Stimulated activated CD4-positive, alpha-beta T cell treated with anti-CD3 and anti-CD28 coated beads, Interleukin-15, amount 100 ng/mL, for 24 hours (primary cell): ENCODE results near the gene SIK3.
A peak's percentile ranks its signal among the peaks of the same experiment; 100 is the strongest.

Experiments used
- DNase-seq: peaks from one replicate; pipeline ENCODE4 v3.0.0-alpha.2; 2020

Gene SIK3

GRCh38 chr11:116885951-116886655 is 212.1 kb downstream of the SIK3 start:
- no peak for DNase-seq

- peak; percentile 14 for DNase-seq
Observed at GRCh38 chr11:116882386-116882785, 215.8 kb downstream of the SIK3 start.

- no peak for DNase-seq
Observed at GRCh38 chr11:116881143-116881542, 217.1 kb downstream of the SIK3 start.

GRCh38 chr11:116879800-116880625 is 218.2 kb downstream of the SIK3 start:
- peak; percentile 11 for DNase-seq

DNA sequence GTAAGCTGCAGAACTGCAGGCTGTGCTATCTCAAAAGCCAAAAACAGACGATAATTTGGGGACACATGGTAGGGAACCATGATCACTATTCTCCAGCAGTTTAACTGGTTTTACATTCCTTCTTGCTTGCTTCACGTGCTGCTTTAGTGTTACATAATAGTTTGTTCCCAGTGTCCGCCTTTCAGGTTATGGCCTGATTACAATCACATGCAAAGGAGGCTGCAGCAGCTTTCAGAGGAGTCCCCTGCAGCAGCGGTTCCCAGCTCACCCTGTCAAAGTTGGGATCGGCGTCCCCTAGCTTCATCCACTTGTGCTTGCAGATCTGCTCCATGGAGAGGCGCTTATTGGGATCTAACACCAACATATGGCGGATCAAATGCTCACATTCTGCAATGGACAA is 221.6 kb downstream of the SIK3 start:
- DNase-seq = no peak

DNA sequence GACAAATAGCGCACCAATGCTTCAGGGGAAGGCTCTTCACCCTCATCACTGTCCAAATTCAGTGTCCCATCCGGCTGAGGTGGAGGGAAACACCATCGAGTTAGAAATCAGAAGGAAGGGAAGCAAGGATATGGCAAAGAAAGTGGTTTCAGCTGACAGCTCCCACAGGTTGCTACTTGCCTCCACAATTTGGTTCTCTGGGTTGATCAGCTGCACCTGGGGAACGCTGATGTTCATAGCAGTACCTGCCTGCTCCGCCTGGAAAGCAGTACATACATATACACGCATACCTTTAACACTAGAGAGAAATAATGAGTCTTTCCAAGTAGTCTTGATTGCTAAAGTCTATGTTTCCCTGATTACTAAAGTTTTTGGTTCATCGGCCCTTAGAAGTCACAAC is 223.0 kb downstream of the SIK3 start:
- DNase-seq = no peak

DNA sequence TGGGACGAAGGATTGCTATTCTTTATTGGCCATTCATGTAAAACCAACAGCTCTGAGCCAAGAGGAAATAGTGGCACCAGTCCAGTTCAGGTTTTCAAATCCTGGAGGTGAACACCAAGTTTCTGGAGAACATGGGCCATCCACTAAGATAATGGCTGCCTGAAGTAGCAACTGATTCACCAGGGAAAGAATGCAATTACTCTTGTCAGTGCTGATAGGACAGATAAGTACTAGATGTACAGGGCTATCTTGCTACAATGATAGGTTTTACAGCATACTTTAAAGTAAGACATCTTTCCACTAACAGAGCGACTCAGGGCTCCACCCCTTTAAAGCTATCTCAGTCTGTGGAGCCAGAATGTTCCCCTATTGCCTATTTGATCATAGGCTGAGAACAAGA is 224.0 kb downstream of the SIK3 start:
- DNase-seq = no peak

DNA sequence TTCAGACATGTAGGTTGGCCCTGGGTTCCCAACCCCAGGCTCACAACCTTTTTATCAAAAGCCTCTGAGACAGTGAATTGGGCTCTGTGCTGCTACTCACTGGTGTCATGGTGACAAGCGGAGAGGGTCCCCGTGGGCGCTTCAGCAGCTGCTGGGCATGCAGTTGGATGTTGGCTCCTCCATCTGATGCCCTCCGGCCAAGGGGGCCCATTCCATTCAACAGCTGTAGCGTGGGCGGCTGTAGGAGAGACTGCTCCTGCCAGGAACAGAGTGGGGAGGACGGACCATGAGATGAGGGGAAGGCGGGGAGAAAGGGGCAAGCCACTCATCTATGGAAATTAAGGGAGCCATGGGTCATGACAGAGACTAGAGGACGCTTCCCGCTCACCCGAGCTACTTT is 224.8 kb downstream of the SIK3 start:
- no peak for DNase-seq

DNA sequence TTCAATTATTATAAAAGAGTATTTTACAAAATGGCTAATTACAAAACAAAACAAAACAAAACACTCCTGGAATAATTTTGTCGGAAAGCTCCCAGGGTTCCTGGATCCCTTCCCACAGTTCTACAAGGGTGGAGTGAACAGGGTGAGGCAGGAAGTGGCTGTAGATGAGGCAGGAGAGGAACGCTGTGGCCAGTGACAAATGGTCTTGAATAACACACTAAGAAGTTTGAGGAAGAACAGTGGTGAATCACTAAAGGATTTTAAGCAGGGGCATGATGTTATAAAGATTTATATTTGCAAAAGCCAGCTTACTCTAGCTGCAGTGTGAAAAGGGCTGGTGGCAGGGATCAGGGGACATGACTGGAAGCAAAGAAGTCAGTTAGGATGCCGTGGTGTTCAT is 227.0 kb downstream of the SIK3 start:
- DNase-seq = no peak

GRCh38 chr11:116870054-116870453 is 228.2 kb downstream of the SIK3 start:
- no peak for DNase-seq

- no peak for DNase-seq
Observed at GRCh38 chr11:116869610-116870009, 228.6 kb downstream of the SIK3 start.

DNA sequence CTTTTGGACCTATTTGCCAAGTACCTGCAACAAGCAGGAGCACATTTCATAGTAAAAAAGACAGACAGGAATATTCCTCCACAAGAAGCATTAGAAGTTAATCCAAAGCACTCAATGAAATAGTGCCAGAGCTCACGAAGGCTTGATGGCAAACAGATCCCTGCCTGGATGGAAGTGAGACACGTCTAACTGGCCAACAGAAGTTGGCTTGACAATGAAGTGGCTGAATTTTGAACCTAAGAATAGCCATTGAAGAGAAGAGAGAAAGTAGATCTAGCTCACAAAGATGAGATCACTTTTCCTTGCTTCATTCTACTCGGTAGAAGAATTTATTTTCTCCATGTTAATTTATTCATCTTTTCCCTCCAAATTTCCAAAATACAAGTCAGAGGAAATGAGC is 230.2 kb downstream of the SIK3 start:
- no peak for DNase-seq

GRCh38 chr11:116867619-116868018 is 230.6 kb downstream of the SIK3 start:
- no peak for DNase-seq

DNA sequence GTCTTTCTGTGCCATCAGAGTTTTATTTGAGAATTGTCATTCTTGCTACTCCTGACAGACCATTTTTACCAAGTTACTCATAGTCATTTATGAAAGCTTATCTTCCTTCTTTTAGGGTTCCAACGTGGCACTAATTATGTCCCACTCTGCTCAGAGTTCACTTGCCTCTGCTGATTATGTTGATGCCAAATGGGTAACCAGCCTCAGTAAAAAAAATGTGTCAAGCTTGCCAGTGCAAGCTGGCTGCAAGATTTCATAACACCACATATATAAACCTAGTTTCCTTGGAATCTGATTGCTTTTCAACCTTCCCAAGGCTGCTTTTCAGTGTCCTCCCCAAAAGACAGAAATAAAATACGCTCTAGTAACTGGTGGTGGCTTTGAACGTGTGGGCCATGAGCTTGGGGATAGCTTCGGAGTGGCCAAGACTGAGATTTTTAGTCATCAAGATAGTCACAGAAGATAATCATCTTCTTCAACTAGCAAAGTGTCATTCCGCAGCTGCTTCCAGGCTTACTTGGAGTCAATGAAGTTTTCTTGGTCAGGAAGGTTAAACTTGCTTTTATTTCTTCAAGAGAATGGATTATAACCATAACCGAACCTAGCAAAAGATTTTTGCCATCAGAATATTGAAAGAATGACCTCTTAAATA is 231.3 kb downstream of the SIK3 start:
- no peak for DNase-seq

DNA sequence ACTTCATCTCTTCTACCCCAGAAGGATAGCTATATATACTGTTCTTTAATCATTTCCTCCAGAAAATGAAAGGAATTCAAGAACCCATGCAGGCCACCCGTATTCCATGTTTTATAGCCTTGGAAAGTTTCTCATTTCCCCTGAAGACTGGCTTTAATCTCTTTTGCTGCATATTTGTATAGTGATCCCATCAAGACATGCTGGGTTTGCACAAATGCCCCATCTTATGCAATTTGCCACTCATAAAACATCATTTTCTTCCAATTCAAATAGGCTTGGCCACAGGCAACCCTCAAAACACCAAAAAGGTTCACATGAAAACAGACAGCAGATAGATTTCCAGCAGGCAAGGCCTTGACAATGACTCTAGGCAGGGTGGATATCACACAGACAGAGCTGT is 232.5 kb downstream of the SIK3 start:
- DNase-seq = no peak

- no peak for DNase-seq
Observed at GRCh38 chr11:116864531-116864930, 233.7 kb downstream of the SIK3 start.

DNA sequence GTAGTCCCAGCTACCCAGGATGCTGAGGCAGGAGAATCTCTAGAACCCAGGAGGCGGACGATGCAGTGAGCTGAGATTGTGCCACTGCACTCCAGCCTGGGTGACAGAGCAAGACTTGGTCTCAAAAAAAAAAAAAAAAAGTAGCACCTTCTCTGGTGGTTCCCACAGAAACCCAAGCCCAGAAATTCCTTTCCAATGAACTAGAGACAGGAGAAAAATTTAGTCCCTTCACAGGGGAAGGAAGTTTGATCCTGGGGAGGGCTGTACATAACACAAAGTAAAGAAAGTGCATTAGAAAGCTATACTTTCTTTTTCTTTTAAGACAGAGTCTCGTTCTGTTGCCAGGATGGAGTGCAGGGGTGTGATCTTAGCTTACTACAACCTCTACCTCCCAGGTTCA is 235.3 kb downstream of the SIK3 start:
- DNase-seq = no peak

DNA sequence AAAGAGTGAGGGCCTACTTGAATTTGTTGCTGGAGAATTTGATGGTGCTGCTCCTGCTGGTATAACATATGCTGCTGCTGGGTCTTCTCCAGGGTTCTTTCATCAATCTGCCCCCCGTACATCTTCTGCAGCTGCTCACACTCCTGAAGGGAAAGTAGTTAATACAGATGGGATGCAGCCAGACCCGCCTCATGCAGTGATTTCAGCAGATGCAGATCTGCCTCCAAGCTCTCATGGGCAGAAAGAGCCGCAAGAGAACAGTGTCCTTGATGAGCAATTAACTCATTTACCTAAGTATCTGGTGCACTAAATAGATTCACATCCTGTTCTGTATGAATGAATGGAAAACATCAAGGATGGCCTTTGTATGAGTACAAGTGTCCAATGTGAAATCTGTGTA is 236.0 kb downstream of the SIK3 start:
- DNase-seq = no peak

GRCh38 chr11:116861539-116861938 is 236.7 kb downstream of the SIK3 start:
- no peak for DNase-seq

DNA sequence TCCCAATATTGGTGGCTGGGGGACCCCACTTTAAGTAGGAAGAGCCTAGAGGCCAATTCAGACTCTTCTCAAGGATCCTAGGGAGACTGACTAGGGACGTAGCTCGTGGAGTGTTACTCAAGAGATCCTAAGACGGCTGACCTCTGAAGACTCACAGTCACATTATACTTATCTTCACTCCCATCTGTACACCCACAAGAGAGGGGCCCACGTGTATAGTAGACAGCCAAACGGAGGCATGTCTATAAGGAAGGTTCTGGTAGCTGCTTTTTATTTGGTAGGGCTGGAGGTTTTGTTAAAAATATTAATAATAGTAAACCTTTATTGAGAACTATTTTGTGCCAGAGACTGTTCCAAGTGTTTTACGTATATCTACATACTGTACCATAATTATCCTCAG is 237.9 kb downstream of the SIK3 start:
- DNase-seq = no peak

DNA sequence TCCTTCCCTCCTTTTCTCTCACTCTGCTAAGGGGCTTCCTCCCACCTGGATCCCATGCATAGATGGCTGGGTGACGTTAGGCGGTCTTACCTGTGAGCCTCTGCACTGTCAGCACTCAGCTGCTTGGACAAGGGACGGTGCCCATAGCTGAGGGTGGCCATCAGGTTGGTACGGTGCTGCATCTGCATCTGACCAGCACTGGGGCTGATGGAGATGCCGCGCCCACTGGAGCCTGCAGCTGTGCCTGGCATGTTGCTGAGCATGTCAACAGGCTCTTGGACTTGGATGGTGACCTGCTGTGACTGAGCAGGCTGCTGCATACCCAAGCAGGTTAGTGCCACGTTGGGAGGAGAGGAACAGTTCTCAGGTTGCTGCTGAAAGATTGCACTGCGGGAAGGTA is 239.1 kb downstream of the SIK3 start:
- no peak for DNase-seq

- no peak for DNase-seq
Observed at GRCh38 chr11:116857936-116858335, 240.3 kb downstream of the SIK3 start.

- no peak for DNase-seq
Observed at GRCh38 chr11:116857316-116857715, 240.9 kb downstream of the SIK3 start.

- DNase-seq = no peak
Observed at GRCh38 chr11:116856423-116856822, 241.8 kb downstream of the SIK3 start.
